ENCODE results near the gene NELFE.

The NELFE gene

DNA sequence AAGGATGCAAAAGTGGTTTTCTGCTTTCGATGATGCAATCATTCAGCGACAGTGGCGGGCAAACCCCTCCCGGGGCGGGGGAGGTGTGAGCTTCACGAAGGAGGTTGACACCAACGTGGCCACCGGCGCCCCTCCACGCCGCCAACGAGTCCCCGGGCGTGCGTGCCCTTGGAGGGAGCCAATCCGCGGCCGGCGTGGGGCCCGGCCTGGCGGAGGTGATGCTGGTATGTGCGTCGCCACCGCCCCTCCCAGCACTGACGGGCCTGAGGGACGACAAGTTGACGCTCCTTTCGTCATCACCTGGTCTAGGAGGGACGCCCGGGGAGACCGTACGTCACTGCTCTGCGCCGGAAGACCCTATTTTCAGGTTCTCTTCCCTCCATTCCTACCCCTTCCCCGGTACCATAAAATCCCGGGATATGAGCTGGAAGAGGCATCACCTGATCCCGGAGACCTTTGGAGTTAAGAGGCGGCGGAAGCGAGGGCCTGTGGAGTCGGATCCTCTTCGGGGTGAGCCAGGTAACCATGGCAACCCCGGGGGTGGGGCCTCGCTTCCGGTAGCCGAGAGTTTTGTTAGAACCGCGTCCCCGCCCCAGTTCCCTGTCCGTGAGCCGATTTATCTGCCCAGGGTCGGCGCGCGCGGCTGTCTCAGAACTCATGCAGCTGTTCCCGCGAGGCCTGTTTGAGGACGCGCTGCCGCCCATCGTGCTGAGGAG lies 13.4 kb upstream of the NELFE start, which contains the start of gene DXO:
DXO (minus strand) TSS at position 146 of the 716 bp plus-strand sequence. CDS start 463 bp downstream, outside the sequence.
- DNase-seq: peak; percentile 97 to 98

DNA sequence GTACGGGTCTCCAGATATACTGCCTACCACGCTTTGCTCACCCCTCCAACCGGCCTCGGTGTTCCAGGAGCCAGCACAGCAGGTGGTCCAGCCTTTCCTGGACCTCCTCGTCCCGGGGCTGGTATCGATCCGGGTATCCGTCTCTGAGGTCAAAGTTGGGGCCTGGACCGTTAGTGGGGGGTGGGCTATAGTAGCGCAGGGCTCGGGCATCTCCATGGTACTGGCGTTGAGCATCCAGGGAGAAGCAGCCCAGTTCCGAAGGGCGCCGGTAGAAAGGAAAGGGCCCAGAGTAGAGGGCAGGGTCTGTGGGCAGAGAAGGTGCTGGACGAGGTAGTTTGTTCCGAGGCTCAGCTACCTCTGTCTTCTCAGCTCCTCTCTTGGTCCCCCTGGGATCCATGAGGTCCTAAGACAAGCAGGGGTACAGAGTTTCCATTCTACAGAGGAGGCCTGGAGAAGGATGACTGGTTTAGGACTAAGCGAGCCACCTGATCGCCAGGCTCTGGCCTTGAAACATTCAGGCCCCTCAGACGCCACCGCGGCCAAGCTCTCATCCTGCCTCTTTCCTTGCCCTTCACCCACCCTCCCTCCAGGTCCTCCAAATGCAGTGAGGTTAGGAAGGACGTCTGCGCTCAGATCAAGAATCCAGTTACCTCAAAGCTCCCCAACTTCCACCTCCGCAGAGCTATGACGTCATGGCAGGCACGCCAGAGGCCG lies 12.7 kb upstream of the NELFE start:
- DNase-seq: peak in 1 of 2 experiments; percentile 37

DNA sequence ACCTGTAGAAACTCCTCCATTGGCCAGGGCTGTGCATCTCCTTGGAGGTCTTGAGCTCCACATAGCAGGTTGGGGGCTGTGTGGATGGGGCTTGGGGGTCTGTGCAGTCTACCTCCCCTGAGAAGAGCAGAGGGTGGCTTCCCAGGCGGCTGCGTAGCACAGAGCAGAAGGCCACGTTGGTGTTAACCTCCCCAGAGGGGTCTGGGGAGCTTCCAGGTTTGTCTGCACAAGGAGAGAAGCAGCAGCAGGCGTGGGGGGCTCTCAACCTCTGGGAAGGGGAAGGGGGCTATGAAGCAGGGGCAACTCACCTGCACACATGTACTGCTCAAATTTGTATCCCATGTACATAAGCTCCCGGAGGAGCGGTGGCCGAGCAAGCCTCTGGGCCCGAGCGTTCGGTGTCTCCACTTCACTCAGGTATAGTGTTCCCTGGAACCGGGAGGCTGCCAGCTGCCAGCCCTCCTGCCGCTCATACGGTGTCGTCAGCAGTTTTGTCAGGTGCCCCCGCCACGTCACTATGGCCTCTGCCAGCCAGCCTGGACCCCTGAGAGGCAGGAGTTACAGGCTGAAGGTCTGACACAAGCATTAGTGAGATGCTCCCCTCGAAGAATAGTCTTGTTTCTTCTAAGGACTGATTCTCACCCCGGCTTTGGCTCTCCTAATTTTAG lies 12.0 kb upstream of the NELFE start:
- DNase-seq: peak; percentile 37 to 72

DNA sequence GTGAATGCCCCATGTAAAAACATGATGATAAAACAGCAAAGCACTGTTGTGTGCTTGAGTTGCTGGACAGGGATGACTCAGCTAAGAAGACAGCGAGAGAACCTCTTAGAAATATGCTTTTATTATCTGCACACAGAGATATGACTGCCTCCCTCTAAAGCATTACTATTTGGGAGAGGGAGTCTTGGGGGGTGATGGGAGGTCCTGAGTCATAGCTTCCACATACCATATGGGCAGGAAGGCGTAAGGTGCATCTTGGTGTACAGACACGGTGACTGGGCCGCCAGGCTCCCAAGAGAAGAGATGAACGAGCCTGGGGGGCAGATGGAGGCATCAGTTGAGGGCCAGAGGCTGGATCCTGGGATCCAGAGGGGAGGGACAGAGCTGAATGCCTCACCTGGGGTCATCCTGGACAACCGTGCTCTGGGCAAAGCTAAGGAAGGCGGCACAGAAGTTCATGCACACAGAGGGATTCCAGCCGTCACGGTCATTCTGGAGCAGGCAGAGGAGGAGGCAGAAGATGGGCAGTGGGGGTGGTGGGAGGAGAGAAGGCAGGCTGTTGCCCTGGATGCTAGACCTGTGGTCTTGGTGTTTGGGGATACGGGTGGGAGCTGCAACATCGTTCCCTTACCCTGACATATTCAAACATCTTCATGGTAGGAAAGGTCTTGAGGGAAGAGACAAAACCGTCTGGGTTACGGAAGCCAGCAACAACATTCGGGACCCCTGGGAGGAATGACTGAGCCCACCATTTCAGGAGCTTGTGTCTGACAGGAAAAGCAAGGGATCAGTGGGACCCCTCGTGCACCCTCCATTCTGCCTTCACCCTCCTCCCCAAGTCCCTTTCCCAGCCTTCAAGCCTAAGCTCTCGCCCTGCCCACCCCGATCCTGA lies 11.2 kb upstream of the NELFE start:
- DNase-seq: no peak

DNA sequence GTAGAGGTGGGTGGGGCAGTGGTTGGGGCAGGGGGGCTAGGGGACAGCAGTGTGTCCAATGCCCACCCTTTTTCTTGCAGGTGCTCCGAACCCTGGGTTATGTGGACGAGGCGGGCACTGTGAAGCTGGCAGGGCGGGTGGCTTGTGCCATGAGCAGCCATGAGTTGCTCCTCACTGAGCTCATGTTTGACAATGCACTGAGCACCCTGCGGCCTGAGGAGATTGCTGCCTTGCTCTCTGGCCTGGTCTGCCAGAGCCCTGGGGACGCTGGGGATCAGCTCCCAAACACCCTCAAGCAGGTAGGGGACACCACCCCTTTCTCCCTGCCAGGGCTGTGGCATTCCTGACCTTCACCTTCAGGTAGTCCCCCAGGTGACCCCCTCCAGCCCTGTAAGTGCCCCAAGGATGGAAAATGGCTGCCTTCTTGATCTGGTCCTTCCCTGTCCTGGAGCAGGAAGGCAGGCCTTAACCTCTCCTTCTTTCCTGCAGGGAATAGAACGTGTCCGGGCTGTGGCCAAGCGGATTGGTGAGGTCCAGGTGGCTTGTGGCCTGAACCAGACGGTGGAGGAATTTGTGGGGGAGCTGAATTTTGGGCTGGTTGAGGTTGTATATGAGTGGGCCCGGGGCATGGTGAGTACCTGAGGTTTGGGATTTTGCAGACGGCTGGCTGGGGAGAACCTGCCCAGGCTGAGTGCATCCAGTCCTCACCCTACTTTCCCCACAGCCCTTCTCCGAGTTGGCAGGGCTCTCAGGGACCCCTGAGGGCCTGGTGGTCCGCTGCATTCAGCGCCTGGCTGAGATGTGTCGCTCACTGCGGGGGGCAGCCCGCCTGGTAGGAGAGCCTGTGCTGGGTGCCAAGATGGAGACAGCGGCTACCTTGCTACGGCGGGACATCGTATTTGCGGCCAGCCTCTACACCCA lies 10.3 kb upstream of the NELFE start:
- no peak for DNase-seq

DNA sequence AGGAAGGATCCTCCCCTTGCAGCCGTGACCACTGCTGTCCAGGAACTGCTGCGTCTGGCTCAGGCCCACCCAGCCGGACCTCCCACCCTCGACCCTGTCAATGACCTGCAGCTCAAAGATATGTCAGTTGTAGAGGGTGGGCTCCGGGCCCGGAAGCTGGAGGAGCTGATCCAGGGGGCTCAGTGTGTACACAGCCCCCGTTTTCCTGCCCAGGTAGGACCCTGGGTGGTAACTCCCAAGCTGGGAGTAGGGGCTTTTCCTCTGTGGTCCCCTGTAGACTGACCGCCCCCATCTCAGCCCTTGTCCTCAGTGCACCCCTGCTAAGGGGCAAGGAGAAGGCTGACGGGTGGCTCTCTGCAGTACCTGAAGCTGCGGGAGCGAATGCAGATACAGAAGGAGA lies 9.6 kb upstream of the NELFE start:
- no peak for DNase-seq

DNA sequence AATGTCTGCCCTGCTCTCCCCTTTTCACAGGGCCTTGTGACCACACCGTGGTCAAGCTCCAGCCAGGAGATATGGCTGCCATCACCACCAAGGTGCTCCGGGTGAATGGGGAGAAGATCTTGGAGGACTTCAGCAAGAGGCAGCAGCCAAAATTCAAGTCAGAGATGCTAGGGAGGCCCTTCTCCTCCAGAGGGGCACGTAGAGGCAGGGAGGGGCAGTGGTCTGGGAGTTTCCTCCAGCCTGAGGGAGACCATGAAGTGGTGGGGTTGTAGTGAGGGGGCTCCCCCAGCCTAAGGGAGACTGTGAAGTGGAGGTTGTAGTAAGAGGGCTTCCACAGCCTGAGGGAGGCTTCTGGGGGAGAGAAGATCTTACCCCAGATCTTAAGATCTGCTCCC lies 9.2 kb upstream of the NELFE start:
- no peak for DNase-seq

DNA sequence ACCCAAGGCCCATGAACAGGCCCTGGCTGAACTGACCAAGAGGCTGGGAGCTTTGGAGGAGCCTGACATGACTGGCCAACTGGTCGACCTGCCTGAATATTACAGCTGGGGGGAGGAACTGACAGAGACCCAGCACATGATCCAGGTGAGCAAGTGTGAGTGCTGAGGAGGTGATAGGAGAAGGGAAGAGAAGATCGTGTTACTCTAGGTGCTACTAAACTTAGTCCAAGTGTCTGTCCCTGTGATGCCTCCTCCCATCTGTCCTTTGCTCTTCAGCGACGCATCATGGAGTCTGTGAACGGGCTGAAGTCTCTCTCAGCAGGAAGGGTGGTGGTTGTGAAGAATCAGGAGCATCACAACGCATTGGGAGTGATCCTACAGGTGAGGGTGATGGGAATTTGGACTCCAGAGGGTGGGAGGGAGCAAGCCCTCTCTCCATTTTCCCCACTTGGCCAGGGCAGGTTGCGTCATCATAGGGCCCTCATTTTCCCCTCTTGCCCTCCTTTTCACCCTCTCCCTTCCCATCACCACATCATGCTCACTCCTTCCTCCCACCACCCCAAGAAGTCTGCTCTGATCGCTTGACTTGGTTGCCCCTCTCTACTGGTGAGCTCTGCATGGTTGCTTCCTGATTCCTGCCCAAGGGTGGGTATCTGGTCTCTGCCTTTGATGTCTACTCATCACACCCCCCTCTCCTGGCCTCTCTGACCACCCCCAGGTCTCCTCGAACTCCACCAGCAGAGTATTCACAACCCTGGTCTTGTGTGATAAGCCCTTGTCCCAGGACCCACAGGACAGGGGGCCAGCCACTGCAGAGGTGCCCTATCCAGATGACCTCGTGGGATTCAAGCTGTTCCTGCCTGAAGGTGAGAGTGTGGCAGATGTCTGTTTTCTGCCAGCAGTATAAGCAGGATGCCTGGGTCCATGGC lies 8.5 kb upstream of the NELFE start:
- DNase-seq: no peak

DNA sequence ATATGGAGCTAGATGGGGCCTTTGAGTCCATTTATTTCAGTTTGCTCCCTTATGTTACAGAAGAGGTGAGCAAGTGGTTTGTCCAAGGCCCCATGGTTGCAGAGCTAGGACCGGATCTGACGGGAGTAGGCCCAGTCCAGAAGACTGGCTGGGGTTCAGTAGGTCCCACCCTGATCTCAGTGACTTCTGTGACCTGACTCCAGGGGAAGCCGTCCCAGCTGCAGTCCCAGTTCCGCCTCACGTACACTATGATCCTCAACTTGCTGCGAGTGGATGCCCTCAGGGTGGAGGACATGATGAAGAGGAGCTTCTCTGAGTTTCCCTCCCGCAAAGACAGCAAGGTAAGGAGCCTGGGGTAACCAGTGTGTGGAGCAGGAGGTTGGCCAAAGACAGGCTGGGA lies 7.7 kb upstream of the NELFE start:
- DNase-seq: no peak

DNA sequence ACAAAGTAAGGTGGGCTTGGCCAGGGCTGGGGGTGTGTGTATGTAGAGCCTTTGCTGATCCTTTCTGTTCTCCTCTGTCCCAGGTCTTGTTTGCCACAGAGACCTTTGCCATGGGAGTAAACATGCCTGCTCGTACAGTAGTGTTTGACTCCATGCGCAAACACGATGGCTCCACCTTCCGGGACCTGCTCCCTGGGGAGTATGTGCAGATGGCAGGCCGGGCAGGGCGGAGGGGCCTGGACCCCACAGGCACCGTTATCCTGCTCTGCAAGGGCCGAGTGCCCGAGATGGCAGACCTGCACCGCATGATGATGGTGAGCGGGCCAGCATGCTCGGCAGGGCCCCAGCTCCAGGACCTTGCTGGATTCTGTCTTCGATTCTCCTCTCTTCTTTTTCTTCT lies 6.9 kb upstream of the NELFE start:
- no peak for DNase-seq

DNA sequence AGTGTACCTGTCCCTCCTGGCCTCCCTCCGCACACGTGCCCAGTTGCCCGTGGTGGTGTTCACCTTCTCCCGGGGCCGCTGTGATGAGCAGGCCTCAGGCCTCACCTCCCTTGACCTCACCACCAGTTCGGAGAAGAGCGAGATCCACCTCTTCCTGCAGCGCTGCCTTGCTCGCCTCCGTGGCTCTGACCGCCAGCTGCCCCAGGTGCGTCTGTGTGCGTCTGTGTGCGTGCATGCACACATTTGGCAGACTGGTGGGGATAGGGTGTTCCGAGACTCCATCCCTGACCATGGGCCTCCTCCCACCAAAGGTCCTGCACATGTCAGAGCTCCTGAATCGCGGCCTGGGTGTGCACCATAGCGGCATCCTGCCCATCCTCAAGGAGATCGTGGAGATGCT lies 5.2 kb upstream of the NELFE start:
- no peak for DNase-seq

DNA sequence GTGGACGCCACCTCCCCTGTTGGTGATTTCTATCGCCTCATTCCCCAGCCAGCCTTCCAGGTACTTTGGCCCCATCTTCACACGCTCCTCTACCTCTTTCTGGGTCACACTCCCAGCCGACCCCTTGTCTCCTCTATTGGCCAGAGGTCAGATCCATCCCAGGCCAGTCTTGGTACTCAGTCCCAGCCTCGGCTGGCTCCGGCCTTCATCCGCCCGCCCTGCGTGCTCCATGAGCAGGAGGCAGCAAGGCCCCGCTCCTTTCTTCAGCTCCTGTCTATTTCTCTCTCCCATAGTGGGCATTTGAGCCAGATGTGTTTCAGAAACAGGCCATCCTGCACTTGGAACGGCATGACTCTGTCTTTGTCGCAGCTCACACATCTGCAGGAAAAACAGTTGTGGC lies 2.8 kb upstream of the NELFE start:
- DNase-seq: no peak

DNA sequence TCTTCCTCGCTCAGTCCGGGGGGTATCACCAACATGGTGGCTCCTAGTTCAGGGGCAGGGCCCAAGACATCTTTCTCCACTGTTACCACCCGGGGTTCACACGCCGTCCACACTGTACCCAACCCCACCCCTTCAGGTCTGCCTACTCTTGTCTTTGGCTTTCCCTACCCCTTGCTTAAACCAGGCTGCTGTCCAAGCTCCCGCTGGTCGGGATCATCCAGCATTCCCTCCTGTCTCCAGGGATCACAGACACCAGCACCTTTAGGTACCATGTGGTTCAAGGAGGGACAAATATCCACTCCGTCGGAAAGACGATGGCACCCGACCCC lies 395 bp downstream of the NELFE start:
- no peak for DNase-seq

DNA sequence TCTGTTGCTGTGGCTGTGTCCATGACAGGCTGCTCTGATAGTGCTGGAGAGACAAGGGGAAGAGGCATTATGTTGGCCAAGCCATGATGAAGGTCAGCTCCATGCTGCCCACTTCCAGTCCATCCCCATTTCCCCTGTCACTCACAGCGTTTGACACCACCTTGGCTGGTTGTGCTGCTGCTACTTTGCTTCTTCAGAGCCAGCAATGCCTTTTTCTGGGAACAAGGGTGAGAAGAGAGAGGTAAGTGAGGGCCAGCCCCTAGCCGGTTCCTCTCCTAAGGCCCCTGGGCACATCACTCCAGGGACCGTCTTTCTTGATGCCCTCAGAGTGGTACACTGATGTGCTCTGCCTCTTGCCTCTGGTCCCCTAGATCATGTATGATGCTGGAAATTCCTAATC lies 2.0 kb downstream of the NELFE start:
- DNase-seq: no peak

DNA sequence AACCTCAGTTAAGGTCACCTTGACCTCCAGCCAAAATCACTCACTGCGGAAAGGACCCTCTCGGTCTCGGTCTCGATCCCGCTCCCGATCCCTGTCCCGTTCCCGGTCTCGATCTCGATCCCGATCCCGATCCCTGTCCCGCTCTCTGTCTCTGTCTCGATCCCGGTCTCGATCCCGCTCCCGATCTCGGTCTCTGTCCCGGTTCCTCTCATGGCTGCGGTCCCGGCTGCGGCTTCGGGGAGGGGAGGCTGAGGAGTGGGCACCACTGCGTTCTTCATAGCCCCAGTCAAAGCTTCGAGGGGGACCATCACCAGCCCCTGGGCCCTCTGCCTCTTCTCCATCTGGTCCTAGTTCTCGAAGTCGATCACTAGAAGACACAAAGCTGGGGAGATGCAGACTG lies 4.3 kb downstream of the NELFE start:
- DNase-seq: no peak

DNA sequence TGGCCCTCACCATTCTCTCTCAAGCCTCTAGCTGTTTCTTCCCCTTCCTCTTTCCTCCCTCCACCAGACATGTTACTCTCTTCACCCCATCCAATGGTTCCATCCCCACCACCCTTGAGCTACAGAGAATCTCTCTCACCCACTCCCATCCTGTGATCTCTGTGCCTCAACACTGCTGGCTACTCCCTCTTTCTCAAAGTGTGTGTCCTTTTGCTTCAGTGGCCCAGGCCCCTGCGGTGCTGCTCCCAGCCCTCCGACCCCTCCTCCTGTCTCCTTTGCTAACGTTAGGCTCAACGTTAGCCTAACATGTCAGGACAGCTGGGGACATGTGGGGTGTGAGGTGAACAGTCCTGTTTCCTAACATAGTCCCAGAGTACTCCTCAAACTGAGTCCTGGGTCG lies 5.9 kb downstream of the NELFE start:
- no peak for DNase-seq

DNA sequence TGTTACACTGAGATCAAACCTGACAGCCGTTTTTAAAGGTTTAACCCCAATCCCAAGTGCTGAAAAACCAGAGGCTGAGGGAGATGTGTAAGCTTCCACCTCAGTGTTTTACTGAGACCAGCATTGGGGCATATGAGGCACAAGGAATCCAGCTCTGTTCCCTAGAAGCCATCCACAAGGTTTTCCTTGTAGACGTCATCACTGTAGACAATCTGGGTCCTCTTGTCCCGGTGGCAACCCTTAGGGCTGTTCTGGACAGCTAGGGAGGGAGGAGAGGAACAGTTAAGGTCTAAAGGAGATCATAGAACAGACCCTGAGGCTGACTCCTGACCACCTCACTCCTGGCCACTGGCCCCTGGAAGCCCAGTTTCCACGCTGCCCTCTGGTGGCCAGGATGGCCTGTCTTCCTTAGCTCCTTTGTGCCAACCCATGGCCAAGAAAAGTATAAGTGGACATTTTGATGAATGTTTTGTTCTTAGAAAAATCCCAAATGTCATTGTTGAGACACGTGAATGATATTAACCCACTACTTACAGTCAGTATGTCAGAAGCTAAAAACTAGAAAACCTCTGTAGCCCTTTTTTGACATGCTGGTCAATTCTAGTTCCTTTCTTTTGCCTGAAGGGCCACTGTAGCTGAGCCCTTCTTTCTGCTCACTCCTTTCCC lies 6.5 kb downstream of the NELFE start:
- no peak for DNase-seq

DNA sequence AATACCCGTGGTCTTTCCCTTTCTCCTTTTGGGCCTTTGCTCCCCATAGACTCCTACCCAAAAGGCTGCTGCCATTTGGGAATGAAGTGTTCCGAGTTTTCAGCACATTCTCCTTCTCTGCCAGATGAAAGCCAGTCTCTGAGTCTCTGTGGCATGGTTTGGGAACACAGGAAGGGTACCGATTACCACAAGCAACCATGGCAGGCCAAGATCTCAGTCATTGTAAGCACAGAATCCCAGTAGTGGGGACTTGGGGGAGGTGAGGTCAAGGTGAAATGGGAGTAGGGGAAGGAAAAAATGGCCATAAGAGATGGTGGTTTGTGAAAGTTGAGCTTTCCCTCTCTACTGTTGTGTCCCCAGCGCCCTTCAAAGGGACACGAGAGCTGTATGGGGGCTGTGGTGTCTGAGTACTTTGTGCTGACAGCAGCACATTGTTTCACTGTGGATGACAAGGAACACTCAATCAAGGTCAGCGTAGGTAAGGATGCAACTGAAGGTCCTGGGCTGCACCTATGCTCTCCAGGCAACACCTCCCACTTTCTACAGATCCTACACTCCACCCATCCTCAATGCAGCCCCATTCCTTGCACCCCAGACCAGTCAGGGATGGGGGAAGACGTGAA lies 8.7 kb downstream of the NELFE start:
- DNase-seq: no peak

DNA sequence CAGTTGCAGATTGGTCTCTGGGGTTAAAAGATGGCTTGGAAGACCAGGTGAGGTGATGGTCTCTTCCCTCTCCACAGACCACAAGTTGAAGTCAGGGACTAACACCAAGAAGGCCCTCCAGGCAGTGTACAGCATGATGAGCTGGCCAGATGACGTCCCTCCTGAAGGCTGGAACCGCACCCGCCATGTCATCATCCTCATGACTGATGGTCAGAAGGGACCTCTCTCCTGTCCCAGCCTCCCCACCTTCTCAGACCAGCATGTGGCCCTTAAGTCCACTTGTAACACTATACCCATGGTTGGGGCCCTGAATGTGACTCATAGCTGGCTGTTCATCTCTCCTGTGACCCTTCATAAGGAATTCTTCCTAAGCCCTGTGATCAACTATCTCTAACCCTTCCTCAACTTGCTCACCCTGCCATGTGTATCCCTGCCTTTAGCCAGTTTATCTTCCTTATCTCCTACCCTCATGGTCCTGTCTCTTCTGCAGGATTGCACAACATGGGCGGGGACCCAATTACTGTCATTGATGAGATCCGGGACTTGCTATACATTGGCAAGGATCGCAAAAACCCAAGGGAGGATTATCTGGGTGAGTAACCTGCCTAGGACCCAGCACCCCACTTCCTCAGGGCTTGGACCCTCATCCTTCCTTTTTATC lies 9.9 kb downstream of the NELFE start:
- no peak for DNase-seq
